Esophagus muscularis mucosa (tissue), 4 donors: ENCODE data around the gene CREBRF.

Experiments used
- CTCF ChIP-seq, 3 experiments: fragments of 200-600 bp in 2 of 3; fragments of 450-650 bp in 1 of 3; sonication (generic) in 2 of 3; IDR thresholded peaks; one replicate each; pipeline ENCODE4 v1.5.1; 2017 to 2019; ENCODE audit warnings: antibody characterized with exemption in 3 of 3, mild to moderate bottlenecking in 2 of 3, moderate library complexity in 1 of 3
- EP300 ChIP-seq: sonication (generic); formaldehyde crosslinking; IDR thresholded peaks from one replicate; pipeline ENCODE4 v1.6.1; 2017; ENCODE audit warnings: antibody characterized with exemption
- POLR2A ChIP-seq: fragments of 450-650 bp; IDR thresholded peaks from one replicate; pipeline ENCODE4 v1.6.1; 2017; ENCODE audit warnings: antibody characterized with exemption, moderate library complexity, mild to moderate bottlenecking, low read depth
- POLR2AphosphoS5 ChIP-seq, 2 donors: sonication (generic); formaldehyde crosslinking; IDR thresholded peaks; one replicate each; pipeline ENCODE4 v1.6.1; 2017; ENCODE audit warnings: antibody characterized with exemption in 2 of 2

- TF ChIP-seq CTCF (IDR thresholded peaks at IDR 0.05), result peak; percentile 27 to 39 (median 35)
- no peak for TF ChIP-seq POLR2A
- no peak for TF ChIP-seq EP300
- no peak for TF ChIP-seq POLR2AphosphoS5 (IDR thresholded peaks at IDR 0.05)
Observed at GRCh38 chr5:173010547-173011464, 45.3 kb upstream of the CREBRF start.
